WTC11 (cell line): ENCODE data around the gene HIC1. TPM values are rescaled to one million over a fixed set of nuclear protein-coding genes. Genes with fewer than 3 reads are reported as not detected.

Source experiments
- ATAC-seq: fragments of 200-7000 bp; cut with Tn5 transposase; 2 replicates; pipeline ENCODE4 v1.10.0; 2021; ENCODE audit warnings: mild to moderate bottlenecking, moderate library complexity
- CTCF ChIA-PET: fragments of 300-600 bp; sonication (Branson Sonifier 250); formaldehyde crosslinking; loops from one replicate; lab custom pipeline; 2021; ENCODE audit warnings: antibody characterized with exemption; lab: Charles Lee
- POLR2A ChIA-PET: fragments of 350-600 bp; sonication (Branson Sonifier 250); formaldehyde crosslinking; loops from one replicate; lab custom pipeline; 2021; ENCODE audit warnings: antibody characterized with exemption; lab: Charles Lee
- DNase-seq: peaks from one replicate; pipeline ENCODE4 v3.0.0; 2021; ENCODE audit warnings: low spot score
- H3K27ac Mint-ChIP-seq: 2 replicates; pipeline ENCODE4 v1.8.0; 2021; ENCODE audit warnings: mixed read lengths
- H3K27me3 Mint-ChIP-seq: 2 replicates; pipeline ENCODE4 v1.8.0; 2021; ENCODE audit warnings: low read depth, mild to moderate bottlenecking, moderate library complexity, mixed read lengths
- H3K36me3 Mint-ChIP-seq: 2 replicates; pipeline ENCODE4 v1.8.0; 2021; ENCODE audit warnings: mixed read lengths
- H3K4me1 Mint-ChIP-seq: 2 replicates; pipeline ENCODE4 v1.8.0; 2022; ENCODE audit warnings: mixed read lengths
- H3K4me3 Mint-ChIP-seq: 2 replicates; pipeline ENCODE4 v1.8.0; 2021; ENCODE audit warnings: mild to moderate bottlenecking, moderate library complexity, mixed read lengths
- H3K9me3 Mint-ChIP-seq: 2 replicates; pipeline ENCODE4 v1.8.0; 2021; ENCODE audit warnings: mixed read lengths
- ARID4B ChIP-seq: sonication (generic); formaldehyde crosslinking; IDR thresholded peaks from 2 replicates; pipeline ENCODE4 v1.8.0; 2023; ENCODE audit warnings: missing genetic modification reagents, mild to moderate bottlenecking, borderline replicate concordance
- ATF3 ChIP-seq: sonication (generic); formaldehyde crosslinking; conservative IDR thresholded peaks from 2 replicates; pipeline ENCODE4 v1.8.1; 2022; ENCODE audit warnings: mild to moderate bottlenecking, missing genetic modification reagents
- CBFB ChIP-seq: sonication (generic); formaldehyde crosslinking; IDR thresholded peaks from 2 replicates; pipeline ENCODE4 v1.8.1; 2022; ENCODE audit warnings: mild to moderate bottlenecking, low read depth, missing genetic modification reagents
- E2F1 ChIP-seq: sonication (generic); formaldehyde crosslinking; IDR thresholded peaks from 2 replicates; pipeline ENCODE4 v1.8.0; 2022; ENCODE audit warnings: mild to moderate bottlenecking, missing genetic modification reagents
- E2F5 ChIP-seq: sonication (generic); formaldehyde crosslinking; IDR thresholded peaks from 2 replicates; pipeline ENCODE4 v1.8.1; 2022; ENCODE audit warnings: mild to moderate bottlenecking, moderate library complexity, missing genetic modification reagents
- ETV6 ChIP-seq: sonication (generic); formaldehyde crosslinking; IDR thresholded peaks from 2 replicates; pipeline ENCODE4 v1.8.1; 2022; ENCODE audit warnings: mild to moderate bottlenecking, missing genetic modification reagents
- FOXJ3 ChIP-seq: sonication (generic); formaldehyde crosslinking; IDR thresholded peaks from 2 replicates; pipeline ENCODE4 v1.9.0; 2021; ENCODE audit warnings: missing genetic modification reagents, mild to moderate bottlenecking, borderline replicate concordance
- KAT7 ChIP-seq: sonication (generic); formaldehyde crosslinking; IDR thresholded peaks from 2 replicates; pipeline ENCODE4 v1.8.1; 2023; ENCODE audit warnings: missing genetic modification reagents, mild to moderate bottlenecking, borderline replicate concordance
- MAX ChIP-seq: sonication (generic); formaldehyde crosslinking; IDR thresholded peaks from 2 replicates; pipeline ENCODE4 v1.8.0; 2022; ENCODE audit warnings: mild to moderate bottlenecking, missing genetic modification reagents
- NR1H2 ChIP-seq: sonication (generic); formaldehyde crosslinking; IDR thresholded peaks from 2 replicates; pipeline ENCODE4 v1.9.0; 2021; ENCODE audit warnings: mild to moderate bottlenecking, moderate library complexity, missing genetic modification reagents
- NR2C2 ChIP-seq: sonication (generic); formaldehyde crosslinking; IDR thresholded peaks from 2 replicates; pipeline ENCODE4 v1.8.0; 2022; ENCODE audit warnings: mild to moderate bottlenecking, missing genetic modification reagents
- PREB ChIP-seq: sonication (generic); formaldehyde crosslinking; IDR thresholded peaks from 2 replicates; pipeline ENCODE4 v1.8.1; 2022; ENCODE audit warnings: mild to moderate bottlenecking, missing genetic modification reagents, moderate library complexity, borderline replicate concordance
- RORB ChIP-seq: fragments of 250-450 bp; sonication (Bioruptor Pico); IDR thresholded peaks from 2 replicates; pipeline ENCODE4 v1.9.0; 2021; ENCODE audit warnings: mild to moderate bottlenecking
- TEAD1 ChIP-seq: sonication (generic); formaldehyde crosslinking; IDR thresholded peaks from 2 replicates; pipeline ENCODE4 v1.8.0; 2022; ENCODE audit warnings: mild to moderate bottlenecking, missing genetic modification reagents
- TP53 ChIP-seq: sonication (generic); formaldehyde crosslinking; IDR thresholded peaks from 2 replicates; pipeline ENCODE4 v1.8.1; 2023; ENCODE audit warnings: mild to moderate bottlenecking, missing genetic modification reagents
- ZNF263 ChIP-seq: sonication (generic); formaldehyde crosslinking; IDR thresholded peaks from 2 replicates; pipeline ENCODE4 v1.8.1; 2022; ENCODE audit warnings: low read depth, mild to moderate bottlenecking, moderate library complexity, missing genetic modification reagents
- ZNF416 ChIP-seq: fragments of 250-450 bp; sonication (Bioruptor Pico); IDR thresholded peaks from 2 replicates; pipeline ENCODE4 v1.9.0; 2021; ENCODE audit warnings: mild to moderate bottlenecking, inconsistent platforms
- ZNF532 ChIP-seq: fragments of 250-450 bp; sonication (Bioruptor Pico); IDR thresholded peaks from 2 replicates; pipeline ENCODE4 v1.9.0; 2021; ENCODE audit warnings: mild to moderate bottlenecking, borderline replicate concordance
- total RNA-seq: library from RNA; stranded (reverse); gene quantifications from 3 replicates; pipeline ENCODE4 v1.2.3, GENCODE V29; 2021

Gene HIC1
- total RNA-seq, 1 experiment from 2014 or later = 0.37 TPM

GRCh38 chr17:2107506-2107905 lies 52.6 kb downstream of the HIC1 start:
- no peak for ATAC-seq

GRCh38 chr17:2108170-2108569 lies 53.3 kb downstream of the HIC1 start:
- Mint-ChIP-seq H3K27me3 (no peaks in the 10 kb centered on the region), H3K27ac (no peak overlapping the region), H3K4me3 (no peak overlapping the region), H3K9me3 (no peaks in the 10 kb centered on the region)
- POLR2A ChIA-PET = no interaction called here
- CTCF ChIA-PET = interaction anchor here (1.4 to 1.7 kb wide), 2 partner anchors 50 to 136 kb away, joined by 4 to 5 read pairs; no protein-coding TSS in a partner anchor
- no peak for TF ChIP-seq ARID4B
- TF ChIP-seq ZNF416 (CRISPR knock-in tag) = no peak
- no peak for TF ChIP-seq FOXJ3 (CRISPR knock-in tag)
- TF ChIP-seq RORB = no peak
- TF ChIP-seq ZNF263 (CRISPR knock-in tag) = no peak
- no peak for TF ChIP-seq ATF3 (CRISPR knock-in tag)
- no peak for TF ChIP-seq NR2C2 (CRISPR knock-in tag)
- TF ChIP-seq, all 79 proteins: peak for 0
- no peaks in the 10 kb centered on the region; the same call in 1 of the 2 replicates for H3K36me3 Mint-ChIP-seq
- ATAC-seq (no peak), DNase-seq (no peak)
- H3K4me1 Mint-ChIP-seq = peaks cover 13% of the 10 kb centered on the region

More at GRCh38 chr17:2107506-2107905, 52.6 kb downstream of the HIC1 start:
- H3K9me3 Mint-ChIP-seq = no peaks in the 10 kb centered on the region
- ChIA-PET CTCF (interaction anchor here (1.4 to 1.7 kb wide), 2 partner anchors 49 to 137 kb away, joined by 4 to 5 read pairs; no protein-coding TSS in a partner anchor), POLR2A (no interaction called here)
- no peak overlapping the region for H3K27ac Mint-ChIP-seq
- H3K27me3 Mint-ChIP-seq = no peaks in the 10 kb centered on the region
- DNase-seq = no peak
- H3K4me1 Mint-ChIP-seq = peaks cover 13% of the 10 kb centered on the region
- H3K4me3 Mint-ChIP-seq = no peak overlapping the region
- TF ChIP-seq CBFB (no peak), E2F1 (CRISPR knock-in tag) (no peak), E2F5 (CRISPR knock-in tag) (no peak)
- H3K36me3 Mint-ChIP-seq = no peaks in the 10 kb centered on the region; the same call in 1 of the 2 replicates

GRCh38 chr17:2110436-2110835 lies 55.5 kb downstream of the HIC1 start:
- no peaks in the 10 kb centered on the region for H3K36me3 Mint-ChIP-seq
- no peaks in the 10 kb centered on the region for H3K9me3 Mint-ChIP-seq
- H3K4me1 Mint-ChIP-seq = peaks cover 8% of the 10 kb centered on the region
- ChIA-PET CTCF (interaction anchor here (2.9 to 3.6 kb wide), 2 partner anchors 15 to 135 kb away, joined by 9 to 13 read pairs; no protein-coding TSS in a partner anchor), POLR2A (interaction anchor here (1.0 kb wide), 1 partner anchor 71 kb away, joined by 3 read pairs; no protein-coding TSS in a partner anchor)
- ATAC-seq (no peak), DNase-seq (no peak)
- no peak overlapping the region for H3K27ac Mint-ChIP-seq
- no peaks in the 10 kb centered on the region for H3K27me3 Mint-ChIP-seq
- no peak overlapping the region for H3K4me3 Mint-ChIP-seq
- TF ChIP-seq TEAD1 (CRISPR knock-in tag) (no peak), ETV6 (no peak), KAT7 (CRISPR knock-in tag) (no peak), E2F5 (CRISPR knock-in tag) (no peak), NR1H2 (no peak), MAX (no peak), TP53 (no peak), PREB (CRISPR knock-in tag) (no peak), ZNF532 (CRISPR knock-in tag) (no peak)
